Activated CD4-positive, alpha-beta T cell treated with anti-CD3 and anti-CD28 coated beads, Interleukin-10, Interleukin-2, amounts not matched to agents 100 ng/mL and 50 ng/mL, durations not matched to agents 16 hours and 8 hours (primary cell): ENCODE measurements around the gene TRIM71.
"Not testable (repeated sequence)": the region's sequence is repeated elsewhere in the genome, so short reads cannot be mapped to it uniquely, and the experiment has no call there.

Source experiments
- DNase-seq: peaks from one replicate; pipeline ENCODE4 v3.0.0-alpha.2; 2020

Gene TRIM71

DNA sequence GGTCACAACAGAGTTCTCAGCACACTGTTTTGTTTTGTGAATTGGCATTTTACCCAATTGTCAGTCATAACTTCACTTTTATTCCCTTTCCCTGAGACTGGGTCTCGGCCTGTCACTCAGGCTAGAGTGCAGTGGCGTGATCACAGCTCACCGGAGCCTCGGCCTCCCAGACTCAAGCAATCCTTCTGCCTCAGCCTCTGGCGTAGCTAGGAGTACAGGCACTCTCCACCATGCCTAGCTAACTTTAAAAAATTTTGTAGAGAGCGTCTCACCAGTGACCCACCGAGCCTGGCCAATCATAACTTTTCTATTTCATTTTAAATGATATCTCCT, 26.5 kb downstream of the TRIM71 start:
- DNase-seq = no peak

DNA sequence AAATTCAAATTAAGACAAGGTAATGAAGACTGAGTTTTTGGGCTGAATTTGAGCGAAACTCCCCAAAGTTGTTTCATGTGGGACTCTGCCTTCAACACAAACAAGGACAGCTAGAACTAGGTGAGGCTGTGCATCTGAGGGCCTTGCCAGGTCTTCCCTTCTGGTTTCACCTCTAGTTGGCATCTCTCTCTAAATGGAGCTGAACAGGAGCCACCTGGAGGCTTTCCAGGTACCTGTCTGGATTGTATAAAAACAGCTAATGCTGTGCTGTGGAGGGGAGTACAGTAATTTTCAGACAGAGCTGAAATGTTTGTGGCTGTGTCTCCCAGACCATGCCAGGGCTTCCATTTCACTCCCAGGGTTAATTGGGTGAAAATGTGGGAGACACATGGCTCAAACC, 27.1 kb downstream of the TRIM71 start:
- no peak for DNase-seq

DNA sequence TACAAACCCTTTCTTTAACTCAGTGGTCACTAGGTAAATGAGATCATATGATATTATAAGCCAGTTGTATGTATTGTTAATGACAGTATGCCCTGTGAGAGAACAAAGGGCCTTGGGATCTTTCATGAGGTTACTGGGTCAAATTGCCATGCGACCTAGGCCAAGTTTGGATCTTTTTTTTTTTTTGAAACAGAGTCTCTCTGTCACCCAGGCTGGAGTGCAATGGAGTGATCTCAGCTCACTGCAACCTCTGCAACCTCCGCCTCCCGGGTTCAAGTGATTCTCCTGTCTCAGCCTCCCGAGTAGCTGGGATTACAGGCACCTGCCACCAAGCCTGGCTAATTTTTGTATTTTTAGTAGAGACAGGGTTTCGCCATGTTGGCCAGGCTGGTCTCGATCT, 27.7 kb downstream of the TRIM71 start:
- not testable (repeated sequence) for DNase-seq

DNA sequence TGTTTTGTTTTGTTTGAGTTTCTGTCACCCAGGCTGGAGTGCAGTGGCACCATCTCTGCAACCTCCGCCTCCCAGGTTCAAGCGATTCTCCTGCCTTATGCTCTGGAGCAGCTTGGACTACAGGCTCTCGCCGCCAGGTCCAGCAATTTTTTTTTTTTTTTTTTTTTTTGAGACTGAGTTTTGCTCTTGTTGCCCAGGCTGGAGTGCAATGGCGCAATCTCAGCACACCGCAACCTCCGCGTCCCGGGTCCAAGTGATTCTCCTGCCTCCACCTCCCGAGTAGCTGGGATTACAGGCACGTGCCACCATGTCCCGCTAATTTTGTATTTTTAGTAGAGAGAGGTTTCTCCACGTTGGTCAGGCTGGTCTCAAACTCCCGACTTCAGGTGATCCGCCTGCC, 29.2 kb downstream of the TRIM71 start:
- not testable (repeated sequence) for DNase-seq

DNA sequence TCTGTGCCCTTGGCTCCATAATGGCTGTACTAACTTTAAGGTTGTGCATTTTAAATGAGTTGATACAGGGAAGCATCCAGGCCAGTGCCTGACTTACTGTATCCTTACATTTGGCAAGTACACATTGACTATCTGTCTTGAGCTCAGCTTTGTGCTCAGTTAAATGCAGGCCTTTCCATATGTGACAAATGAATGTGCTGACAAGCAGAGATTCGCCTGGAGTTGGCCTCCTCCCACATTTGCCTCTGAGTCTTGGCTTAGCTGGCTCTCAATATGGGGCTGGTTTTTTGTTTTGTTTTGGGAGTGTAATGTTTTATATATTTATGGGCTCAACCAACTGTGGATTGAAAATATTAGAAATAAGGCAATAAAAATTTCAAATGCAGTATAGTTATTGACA, 29.7 kb downstream of the TRIM71 start:
- DNase-seq = no peak

DNA sequence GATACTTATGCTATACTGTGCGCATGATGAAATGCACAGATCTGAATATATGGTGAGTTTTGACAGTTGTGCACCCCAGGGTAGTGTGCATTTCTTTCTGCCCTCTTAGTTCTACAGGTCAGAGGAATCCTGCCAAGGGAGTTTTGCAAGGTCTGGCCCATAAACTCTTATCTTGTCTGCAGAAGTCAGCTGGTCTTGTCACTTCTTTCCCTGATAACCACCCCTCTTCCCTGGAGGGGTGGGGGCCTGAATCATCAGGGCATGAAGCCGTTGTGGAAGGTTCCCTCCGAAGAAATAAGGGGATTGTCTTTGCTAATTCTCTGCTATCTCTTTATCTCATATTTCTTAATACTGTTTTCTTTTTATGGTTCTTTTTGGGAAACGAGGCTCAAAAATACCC, 30.4 kb downstream of the TRIM71 start:
- DNase-seq = no peak

DNA sequence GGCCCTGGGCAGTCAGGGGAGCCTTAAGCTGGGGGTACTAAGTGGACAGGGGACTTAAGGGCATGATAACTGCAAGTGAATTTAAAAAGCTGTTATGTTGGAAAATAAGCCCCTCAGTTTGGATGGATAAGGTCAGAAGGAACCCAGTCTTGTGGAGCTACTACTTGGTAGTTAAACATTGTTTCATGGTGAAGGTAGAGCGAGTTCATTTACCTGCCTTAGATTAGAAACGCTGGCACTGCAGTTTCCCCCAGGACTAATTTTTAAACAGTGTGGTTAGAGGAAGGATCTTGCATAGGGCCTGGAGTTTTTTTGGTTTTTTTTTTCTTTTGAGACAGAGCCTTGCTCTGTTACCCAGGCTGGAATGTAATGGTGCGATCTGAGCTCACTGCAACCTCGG, 31.2 kb downstream of the TRIM71 start:
- no peak for DNase-seq

DNA sequence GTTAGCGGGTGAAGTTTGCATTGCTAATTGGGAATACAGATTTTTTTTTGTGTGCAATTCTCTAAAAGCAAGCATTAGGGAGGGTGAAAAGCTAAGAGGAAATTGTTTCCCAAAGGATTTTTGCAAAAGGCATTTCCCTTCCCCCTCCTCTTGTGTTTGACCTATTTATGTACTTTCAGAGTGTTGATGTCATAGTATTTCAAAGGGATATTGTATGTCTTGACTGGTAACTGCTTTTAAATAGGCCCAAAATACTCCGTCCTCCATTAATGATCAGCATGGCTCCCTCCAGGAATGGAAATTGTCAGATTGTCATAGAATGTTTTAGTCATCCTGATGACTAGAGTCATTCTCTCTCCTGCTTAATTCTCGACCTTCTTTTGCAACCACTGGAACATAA, 32.4 kb downstream of the TRIM71 start:
- DNase-seq = no peak

DNA sequence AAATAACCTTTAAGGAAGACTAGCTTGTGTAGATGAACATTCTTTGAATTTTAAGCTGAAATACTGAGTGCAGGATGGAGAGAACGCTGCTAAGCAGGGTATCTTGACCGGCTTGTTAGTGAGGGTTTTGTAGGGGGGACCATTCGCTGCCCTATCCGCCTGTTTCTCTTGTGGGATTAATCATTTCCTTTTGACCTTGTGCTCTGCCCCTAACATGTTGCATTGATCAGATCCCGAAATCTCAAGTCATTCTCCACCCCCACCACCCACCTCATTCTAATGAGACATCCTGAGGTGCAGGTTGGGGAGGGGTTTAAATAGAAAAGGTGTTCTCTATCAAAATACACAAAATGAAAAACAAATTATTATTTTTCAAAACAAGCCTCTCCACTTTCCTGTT, 32.8 kb downstream of the TRIM71 start:
- no peak for DNase-seq

DNA sequence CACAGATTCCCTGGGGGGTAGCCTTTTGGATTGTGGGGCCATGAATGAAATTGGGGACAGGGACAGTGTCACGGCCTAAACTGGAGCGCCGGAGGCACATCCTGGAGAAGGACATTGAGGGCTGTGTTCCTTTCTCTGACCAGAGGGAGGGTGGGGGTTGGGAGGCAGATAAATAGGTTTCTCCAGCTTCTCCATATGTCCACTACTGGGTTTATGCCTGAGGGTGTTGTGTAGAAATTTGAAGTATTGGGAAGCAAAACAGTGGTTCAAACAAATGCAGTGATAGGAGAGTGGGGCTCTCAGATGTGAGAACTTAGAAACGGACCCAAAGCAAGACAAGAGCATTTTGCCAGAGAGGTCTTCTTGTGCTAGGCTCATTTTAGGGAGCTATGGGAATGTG, 34.3 kb downstream of the TRIM71 start:
- no peak for DNase-seq

DNA sequence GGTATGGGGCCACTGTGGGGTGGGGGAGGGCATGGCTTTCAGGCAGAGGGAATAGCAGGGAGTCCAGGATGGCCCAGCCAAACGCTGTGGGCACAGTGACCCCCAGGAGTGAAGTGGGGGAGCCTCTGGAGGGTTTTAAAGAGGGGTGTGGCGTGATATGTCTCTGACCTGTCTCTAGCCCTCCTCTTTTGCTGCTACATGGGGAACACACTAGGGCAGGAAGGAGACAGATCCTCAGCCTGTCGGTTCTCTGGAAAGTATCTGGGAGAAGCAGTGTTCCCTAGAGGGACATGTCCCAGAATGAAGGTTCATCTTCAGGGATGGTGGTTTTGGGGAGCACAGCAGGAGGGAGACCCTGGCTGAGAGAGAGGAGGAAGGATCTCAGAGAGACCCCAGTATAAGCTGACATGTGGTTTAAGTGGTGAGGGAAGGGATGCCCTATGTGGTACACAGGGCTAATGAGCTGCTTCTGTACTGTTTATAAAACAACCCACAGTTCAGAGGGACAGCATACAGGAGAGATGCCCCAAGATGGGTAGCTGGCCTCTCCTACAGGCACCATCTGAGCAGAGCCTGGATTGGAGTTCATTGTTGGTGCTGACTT, 37.7 kb downstream of the TRIM71 start:
- DNase-seq = no peak

DNA sequence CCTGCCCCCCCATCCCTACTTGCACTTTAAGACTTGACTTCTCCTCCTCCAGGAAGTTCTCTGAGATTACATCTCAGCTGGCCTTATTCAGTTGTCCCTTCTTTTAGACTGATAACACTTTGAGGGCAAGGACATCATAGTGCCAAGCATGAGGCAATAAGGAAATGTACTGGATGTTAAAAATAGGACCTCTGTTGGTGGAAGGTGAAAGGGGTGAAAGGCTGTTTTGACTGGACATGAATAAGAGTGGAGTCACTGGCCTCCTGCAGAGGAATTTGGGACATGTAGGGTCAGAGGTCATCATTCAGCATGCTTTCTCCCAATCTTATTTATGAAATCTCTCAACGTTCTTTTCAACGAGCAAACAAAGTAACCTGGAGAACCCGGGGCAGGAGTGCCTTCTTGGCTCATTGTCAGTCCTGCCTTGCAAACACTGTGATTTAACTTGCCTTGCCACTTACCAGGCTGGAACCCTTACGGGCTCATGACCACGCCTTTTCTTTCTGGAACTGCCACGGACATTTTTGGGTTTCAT, 38.6 kb downstream of the TRIM71 start:
- no peak for DNase-seq

DNA sequence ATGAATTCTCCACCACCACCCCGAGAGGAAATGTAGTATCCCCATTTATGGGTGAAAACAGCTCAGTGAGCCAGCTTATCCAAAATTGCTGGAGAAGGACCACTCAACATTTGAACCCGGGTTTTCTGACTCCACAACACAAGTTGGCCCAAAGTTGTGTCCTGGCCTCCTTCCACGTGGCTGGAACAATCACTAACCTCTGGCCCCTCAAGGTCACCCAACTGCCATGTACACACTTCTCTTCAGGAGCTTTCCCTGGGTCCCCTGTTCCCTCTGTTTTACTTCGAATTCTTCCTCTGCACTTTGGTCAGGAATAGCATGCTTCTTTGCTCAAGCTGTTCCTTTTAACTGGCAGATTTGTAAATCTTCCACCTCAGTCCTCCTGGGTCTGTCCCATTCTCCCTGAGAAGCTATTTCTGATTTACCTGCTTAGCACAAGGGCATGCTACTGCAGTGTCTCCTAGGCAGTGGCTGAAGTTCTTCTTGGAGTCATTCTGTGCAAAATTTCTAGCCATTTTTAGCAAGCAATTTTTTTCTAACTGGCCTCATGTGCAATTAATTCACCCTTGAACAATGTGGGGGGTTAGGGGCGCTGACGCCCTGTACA, 39.2 kb downstream of the TRIM71 start:
- DNase-seq = no peak

DNA sequence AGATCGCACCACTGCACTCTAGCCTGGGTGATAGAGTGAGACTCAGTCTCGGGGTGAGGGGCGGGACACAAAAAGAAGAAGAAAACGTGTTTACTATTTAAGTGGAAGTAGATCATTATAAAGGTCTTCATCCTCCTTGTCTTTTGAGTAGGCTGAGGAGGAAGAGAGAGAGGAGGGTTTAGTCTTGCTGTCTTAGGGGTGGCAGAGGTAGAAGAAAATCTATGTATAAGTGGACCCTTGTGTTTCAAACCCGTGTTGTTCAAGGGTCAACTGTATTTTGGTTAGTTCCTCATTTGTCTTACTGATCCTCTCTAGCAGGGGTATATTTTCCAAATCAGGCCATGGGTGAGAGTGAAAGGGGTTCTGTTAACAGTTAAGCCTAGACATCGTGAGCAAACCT, 40.1 kb downstream of the TRIM71 start:
- DNase-seq = no peak

DNA sequence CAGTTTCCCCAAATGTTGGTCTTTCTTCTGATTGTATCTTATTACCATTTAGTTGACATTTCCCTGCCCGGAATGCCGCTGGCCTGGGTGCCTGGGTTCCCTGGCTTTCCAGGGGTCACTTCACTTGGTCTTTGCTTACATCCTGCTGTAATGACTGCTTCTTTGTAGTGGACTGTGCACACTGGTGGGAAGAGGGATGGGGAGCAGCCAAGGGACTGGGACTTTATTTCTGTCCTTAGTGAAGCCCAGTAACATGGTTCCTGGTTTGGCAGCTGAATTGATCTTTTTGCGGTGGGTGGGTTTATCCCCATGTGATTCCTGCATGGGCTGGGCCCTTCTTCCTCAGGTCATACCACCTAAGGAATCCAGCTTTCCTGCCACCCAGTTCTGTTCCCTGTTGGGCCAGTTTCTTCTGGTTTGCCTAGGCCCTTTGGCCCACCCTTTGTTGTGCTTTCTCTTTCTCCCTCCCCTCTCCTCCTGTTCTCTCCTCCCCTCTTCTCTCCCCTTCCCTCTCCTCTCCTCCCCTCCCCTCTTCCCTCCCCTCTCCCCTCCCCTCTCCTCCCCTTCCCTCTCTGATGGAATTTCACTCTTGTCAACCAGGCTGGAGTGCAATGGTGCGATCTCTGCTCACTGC, 41.9 kb downstream of the TRIM71 start:
- DNase-seq = no peak

DNA sequence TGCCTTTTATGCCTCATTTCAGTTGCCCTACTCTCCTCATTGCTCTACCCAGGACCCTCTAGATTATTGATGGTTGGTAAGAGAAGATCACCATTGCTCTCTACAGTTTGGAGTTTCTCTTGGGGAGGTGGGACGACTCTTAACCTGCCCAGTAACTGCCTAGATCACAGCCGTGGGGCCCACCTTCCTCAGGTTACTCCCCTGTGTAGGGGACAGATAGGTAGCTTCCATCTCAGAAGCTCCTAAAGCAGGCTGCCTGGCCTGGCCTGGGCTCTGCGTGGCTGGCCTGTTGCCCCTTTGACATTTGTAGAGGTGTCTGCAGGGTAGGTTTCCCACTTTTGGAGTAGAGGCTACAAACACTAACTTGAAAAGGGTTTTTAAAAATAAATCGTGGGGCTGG, 42.7 kb downstream of the TRIM71 start:
- no peak for DNase-seq

DNA sequence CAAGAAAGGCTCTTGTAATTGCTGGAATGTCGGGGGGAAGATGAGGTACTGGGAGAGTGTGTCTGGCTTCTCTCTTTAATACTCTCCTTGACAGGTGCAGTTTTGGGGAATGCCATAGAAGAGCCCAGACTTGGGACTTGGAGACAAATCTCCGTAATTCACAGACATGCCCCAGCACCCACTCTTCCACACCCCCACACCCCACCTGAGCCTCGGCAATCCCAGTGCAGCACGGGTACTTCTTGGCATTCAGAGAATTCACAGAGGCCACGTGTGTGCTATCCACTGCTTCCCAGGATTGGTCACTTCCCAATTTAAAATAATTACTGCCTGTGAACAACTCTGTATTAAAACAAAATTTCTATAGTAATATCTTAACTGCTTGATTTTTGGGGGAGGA, 43.9 kb downstream of the TRIM71 start:
- no peak for DNase-seq

DNA sequence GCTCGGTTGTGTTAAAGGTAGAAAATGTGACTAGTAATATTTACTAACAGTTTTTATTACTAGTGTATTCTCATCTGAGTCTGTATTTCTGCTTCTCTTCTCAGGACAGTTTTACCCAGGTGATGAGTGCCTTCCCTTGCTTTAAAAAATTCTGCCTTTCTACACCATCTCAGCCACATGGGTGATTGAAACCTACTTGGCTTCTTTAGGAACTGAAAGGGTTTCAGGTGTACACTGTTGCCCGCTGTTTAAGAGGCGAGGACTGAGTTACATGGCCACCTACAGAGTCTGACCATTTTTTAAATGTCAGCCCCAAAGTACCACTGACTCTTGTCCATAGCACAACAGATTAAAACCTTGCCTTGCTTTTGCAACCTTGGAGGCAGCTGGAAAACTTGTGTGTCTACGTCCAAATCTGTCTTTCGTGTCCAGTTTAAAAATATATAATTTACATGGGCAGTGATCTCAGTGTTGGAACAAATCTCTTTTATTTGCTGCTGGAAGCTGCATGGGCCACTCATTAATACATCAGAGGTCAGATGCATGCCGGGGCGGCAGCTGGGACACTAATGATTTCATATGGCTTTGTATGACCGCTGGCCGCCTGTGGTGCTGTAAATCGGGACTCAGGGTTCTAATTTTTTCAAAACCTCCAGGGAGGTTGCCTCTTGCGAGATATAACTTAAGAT, 44.6 kb downstream of the TRIM71 start:
- DNase-seq = no peak

DNA sequence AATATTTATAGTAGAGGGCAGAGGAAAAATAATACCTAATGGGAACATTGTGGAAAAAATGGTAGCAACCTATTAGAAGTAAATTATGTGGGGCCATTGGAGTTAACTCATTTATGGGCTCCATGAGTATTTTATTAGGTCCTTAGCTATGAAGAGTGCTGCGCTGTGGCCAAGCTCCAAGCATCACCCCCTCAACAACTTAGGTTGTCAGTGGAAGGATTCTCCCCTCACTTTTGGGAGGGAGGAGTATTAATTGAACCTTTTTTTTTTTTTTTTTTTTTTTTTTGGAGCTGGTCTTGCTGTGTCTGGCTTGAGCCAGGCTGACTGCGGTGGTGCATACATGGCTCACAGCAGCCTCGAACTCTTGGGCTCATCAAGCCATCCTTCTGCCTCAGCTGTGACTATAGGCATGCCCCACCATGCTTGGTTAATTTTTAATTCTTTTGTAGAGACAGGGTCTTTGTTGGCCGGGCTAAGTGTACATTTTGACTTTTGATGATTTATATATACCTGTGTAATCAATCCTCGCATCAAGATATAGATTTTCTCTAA, 45.2 kb downstream of the TRIM71 start:
- DNase-seq = no peak

DNA sequence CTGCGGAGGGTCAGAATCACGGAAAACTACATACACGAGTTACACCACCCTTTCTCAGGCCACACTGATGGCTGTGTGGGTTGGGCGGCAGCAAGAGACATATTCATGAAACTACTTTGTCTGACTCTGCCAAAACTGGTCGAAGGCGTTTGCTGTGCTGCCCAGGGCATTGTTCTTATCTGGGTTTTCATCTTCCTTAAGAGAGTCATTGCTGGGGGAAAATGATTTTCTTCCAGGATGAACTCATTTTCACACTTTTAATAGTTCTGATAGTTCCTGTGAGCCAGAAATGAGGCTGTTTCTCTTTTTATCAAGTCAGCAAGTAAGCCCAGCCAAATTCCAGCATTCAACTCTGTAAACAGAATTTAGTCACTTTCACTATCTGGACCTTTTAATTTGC, 47.6 kb downstream of the TRIM71 start:
- DNase-seq = peak; percentile 25

DNA sequence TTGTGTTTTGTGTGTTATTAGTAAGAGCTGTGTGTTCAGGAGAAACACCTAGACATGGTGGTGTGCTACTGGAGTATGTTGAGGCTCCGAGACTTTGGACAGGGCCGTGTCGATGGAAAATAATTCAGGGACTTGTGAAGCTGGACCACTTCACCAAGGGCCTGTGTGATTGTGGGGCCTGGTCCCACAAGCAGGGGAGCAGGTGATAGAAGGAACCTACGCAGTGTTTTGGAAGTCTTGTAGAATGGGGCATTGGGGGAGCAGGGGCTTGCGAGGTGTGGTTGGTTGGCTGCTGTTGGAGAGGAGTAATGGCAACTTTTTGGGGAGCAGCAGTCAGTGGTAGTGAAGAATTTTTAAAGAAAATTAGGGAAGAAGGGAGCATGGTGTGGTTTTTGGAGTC, 48.7 kb downstream of the TRIM71 start:
- no peak for DNase-seq

DNA sequence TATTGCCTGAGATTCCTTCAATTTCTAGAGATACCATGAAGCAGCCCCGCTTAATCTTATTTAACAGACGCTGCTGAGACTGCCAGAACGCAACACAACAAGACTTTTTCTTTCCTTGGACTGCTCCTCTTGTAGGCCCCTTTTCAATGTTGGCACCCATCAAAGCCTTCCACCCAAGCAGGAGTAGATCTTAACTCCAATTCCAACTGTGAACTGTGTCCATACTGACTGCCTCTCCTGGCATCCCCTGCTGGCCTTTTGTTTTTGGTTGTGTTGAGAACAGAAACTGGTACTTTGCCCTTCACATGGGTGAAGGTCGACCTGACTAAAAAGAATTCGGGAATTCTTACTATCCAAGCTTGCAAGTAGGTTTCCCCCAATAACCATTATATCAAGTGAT, 50.2 kb downstream of the TRIM71 start:
- no peak for DNase-seq

DNA sequence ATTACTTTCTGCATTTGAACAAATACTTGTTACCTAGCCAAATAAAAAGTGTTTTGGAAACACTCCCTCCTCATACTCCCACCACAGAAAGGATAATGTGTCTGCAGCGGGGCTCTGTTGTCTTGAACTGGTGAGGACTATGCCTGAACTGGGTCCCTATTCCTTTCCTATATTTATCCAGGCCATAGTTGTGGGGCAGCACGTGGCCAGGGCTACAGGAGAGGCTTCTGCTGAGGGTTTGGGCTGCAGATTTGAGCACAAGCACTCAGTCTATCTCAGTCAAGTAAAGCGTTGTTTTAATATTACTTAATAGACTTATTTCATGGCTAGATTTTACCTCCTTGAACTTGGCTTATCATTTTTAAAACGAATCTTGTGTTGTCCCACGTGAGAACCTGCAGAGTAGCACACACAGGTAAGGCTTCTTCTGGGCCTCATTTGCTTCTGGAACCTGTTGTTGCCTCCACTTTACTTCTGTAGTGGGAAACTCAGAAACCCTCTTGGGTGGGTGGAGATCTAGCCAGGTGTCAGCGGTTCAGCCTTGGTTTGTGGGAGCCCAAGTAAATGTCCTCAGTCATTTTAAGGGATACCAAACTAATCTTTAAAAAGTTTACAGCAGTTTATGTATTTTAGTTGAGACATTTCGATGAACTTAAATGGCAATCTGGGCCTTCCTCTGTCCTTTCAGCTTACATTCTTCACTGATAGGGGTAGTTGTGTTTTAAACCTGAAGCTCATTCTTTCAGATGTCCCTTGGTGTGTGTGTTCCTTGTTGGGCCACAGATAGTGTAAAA, 51.1 kb downstream of the TRIM71 start:
- no peak for DNase-seq
